ENCODE data around the gene WBP2.
"Not testable (repeated sequence)": the region's sequence is repeated elsewhere in the genome, so short reads cannot be mapped to it uniquely, and the experiment has no call there.

Gene WBP2

GRCh38 chr17:75812096-75813013 lies 42.8 kb downstream of the WBP2 start:
- DNase-seq = no peak

- no peak for DNase-seq
Measured at GRCh38 chr17:75811174-75811573, 44.0 kb downstream of the WBP2 start.

DNA sequence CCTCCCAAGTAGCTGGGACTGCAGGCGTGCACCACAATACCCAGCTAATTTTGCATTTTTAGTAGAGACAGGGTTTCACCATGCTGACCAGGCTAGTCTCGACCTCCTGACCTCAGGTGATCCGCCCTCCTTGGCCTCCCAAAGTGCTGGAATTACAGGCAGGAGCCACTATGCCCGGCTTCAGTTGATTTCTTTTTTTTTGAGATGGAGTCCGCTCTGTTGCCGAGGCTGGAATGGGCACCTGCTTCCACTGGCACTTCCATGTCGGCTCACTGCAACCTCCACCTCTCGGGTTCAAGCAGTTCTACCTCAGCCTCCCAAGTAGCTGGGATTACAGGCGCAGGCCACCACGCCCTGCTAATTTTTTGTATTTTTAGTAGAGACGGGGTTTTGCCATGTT lies 44.4 kb downstream of the WBP2 start:
- not testable (repeated sequence) for DNase-seq

GRCh38 chr17:75810216-75810615 lies 44.9 kb downstream of the WBP2 start:
- no peak for DNase-seq

GRCh38 chr17:75809631-75810111 lies 45.5 kb downstream of the WBP2 start:
- no peak for DNase-seq

GRCh38 chr17:75808905-75809621 lies 46.1 kb downstream of the WBP2 start:
- DNase-seq = no peak

DNA sequence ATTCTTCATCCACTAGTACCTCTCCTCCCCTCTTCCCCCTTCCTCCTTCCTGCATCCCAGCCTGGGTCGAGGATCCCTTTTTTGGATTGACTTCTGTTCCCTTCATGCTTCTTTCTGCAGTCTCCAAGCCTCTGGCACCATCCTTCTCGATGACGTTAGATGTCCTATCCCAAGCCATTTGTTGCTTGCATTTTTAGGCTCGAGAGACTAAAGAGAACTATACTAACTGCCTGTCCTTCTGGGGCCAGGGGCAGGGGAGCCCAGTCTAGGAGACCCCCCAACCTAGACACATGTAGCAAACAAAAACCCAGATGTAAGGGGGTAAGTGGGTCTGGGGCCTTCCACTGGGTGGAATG lies 46.6 kb downstream of the WBP2 start:
- DNase-seq = no peak

DNA sequence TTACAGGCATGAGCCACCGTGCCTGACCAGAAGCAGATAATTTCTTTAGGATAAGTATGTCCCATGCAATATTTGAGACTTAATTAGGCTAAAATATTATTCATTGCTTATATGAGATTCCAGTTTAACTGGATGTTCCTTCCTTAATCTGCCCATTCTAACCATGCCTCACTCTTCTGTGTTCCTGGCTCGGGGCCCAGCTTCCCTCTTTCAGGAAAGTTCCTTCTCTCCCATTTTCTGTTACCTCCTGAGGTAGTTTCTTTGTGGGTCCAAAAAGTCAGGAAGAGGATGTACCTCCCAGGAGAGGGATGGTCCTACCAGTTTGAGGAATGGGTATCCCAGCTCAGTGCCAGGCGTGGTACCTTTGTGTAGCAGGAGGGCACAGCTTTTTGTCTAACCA lies 47.3 kb downstream of the WBP2 start:
- DNase-seq = no peak

- no peak for DNase-seq
Measured at GRCh38 chr17:75806822-75807500, 48.2 kb downstream of the WBP2 start.

DNA sequence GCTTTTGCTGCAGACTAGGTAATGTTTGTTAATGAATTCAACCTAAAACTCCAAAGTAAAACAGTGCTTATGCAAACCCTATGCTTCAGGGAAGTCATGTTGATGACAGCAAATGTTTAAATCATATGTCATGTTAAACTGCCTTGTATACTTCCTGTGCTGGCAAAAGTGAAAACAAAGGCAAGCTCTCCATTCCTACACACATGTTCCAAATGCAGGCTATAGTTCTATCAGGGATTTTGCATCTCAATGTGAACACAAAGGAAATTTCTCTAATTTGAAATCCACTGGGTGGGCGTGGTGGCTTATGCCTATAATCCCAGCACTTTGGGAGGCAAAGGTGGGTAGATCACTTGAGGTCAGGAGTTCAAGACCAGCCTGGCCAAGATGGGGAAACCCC lies 51.3 kb downstream of the WBP2 start:
- no peak for DNase-seq

DNA sequence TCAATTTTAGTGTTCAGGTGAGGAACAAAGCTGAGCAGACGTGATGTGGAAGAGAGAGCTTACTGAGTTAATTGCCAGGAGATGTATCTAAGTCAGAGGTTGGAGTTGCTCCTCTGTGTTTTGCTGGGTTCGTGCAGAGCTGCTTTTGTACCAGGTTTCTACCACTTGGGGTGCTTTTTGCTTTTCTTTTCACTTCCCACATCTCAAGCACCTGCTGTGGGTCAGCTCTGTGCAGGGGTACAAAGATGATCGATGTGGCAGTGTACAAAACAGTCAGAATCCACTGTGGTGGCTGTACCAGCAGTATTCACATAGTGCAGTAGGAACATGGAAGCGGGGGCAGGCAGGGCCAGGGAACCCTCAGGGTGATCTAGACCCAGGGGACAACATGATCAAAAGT lies 55.7 kb downstream of the WBP2 start:
- DNase-seq = no peak

DNA sequence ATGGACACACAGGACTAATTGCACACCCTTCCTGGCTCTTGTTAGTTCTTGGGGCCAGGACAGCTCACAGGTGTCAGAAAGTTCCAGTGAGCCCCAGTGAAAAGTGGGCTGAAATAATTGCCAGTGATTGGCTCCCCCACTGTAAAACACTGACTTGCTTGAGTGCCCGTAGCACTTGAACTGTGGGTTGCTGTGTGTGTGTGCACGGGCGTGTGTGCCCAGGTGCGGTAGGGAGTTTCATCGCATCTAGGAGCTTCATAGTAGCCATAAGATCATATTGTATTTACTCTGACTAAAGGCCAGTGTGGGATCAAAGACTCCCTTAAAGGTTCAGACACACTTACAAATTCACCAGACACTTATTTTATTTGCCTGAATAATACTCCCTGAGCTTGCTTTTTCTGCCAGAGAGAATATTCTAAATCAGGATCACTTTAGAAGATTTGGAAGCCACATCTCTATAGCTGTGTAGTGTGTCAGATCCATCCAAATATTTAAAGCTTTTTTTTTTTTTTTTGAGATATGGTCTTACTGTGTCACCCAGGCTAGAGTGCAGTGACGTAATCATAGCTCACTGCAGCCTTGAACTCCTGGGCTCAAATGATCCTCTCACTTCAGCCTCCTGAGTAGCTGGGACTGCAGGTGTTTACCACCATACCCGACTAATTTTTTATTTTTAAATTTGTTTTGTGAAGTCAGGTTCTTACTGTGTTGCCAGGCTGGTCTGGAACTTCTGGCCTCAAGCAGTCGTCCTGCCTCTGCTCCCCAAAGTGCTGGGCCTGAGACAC lies 59.1 kb downstream of the WBP2 start:
- no peak for DNase-seq

Data from SIG-M5 (cell line).